ENCODE data around the gene KLHL17.

The KLHL17 gene

GRCh38 chr1:950268-950667, 10.1 kb upstream of the KLHL17 start:
- peaks cover 39% of the 10 kb centered on the region for H3K36me3 ChIP-seq (replicated peaks; ENCODE audit: low read depth, low read length)
- no peak overlapping the region for H3K4me2 ChIP-seq (ENCODE audit: low read length)
- H3K4me1 ChIP-seq (ENCODE audit: low read length): no peaks in the 10 kb centered on the region
- H4K20me1 ChIP-seq (ENCODE audit: insufficient read depth, low read length): peaks cover 25% of the 10 kb centered on the region
- TF ChIP-seq CTCF (IDR thresholded peaks at IDR 0.05; ENCODE audit: low read depth, low read length): no peak
- TF ChIP-seq EZH2phosphoT487 (IDR thresholded peaks at IDR 0.05; ENCODE audit: low read depth): no peak
- no peak overlapping the region for H3K9ac ChIP-seq (ENCODE audit: low read length)
- H2AFZ ChIP-seq (ENCODE audit: low read depth, low read length): no peak overlapping the region
- no peaks in the 10 kb centered on the region for H3K79me2 ChIP-seq (ENCODE audit: low read length)
- no peaks in the 10 kb centered on the region for H3K27me3 ChIP-seq (ENCODE audit: low read depth, low read length)
- H3K9me3 ChIP-seq (ENCODE audit: insufficient read depth, low read length): no peaks in the 10 kb centered on the region
- no peak overlapping the region for H3K27ac ChIP-seq (ENCODE audit: low read length)
- no peak overlapping the region for H3K4me3 ChIP-seq (ENCODE audit: low read length)

- H3K27me3 ChIP-seq (ENCODE audit: low read depth, low read length): no peaks in the 10 kb centered on the region
- H3K4me2 ChIP-seq (ENCODE audit: low read length): no peak overlapping the region
- no peak overlapping the region for H3K9ac ChIP-seq (ENCODE audit: low read length)
- no peaks in the 10 kb centered on the region for H3K4me1 ChIP-seq (ENCODE audit: low read length)
- no peak overlapping the region for H2AFZ ChIP-seq (ENCODE audit: low read depth, low read length)
- H3K79me2 ChIP-seq (ENCODE audit: low read length): no peaks in the 10 kb centered on the region
- no peak overlapping the region for H3K27ac ChIP-seq (ENCODE audit: low read length)
- H3K4me3 ChIP-seq (ENCODE audit: low read length): no peak overlapping the region
- H4K20me1 ChIP-seq (ENCODE audit: insufficient read depth, low read length): peaks cover 25% of the 10 kb centered on the region
- H3K9me3 ChIP-seq (ENCODE audit: insufficient read depth, low read length): no peaks in the 10 kb centered on the region
- H3K36me3 ChIP-seq (replicated peaks; ENCODE audit: low read depth, low read length): peaks cover 44% of the 10 kb centered on the region
- TF ChIP-seq EZH2phosphoT487 (IDR thresholded peaks at IDR 0.05; ENCODE audit: low read depth) (no peak), CTCF (IDR thresholded peaks at IDR 0.05; ENCODE audit: low read depth, low read length) (no peak)
These were observed 9.5 kb upstream of the KLHL17 start for GRCh38 chr1:950881-951280.

GRCh38 chr1:951364-951763, 9.0 kb upstream of the KLHL17 start:
- Histone ChIP-seq H3K9me3 (ENCODE audit: insufficient read depth, low read length) (no peaks in the 10 kb centered on the region), H3K4me2 (ENCODE audit: low read length) (no peak overlapping the region), H3K36me3 (replicated peaks; ENCODE audit: low read depth, low read length) (peaks cover 47% of the 10 kb centered on the region), H3K79me2 (ENCODE audit: low read length) (no peaks in the 10 kb centered on the region), H2AFZ (ENCODE audit: low read depth, low read length) (no peak overlapping the region), H3K27ac (ENCODE audit: low read length) (no peak overlapping the region), H4K20me1 (ENCODE audit: insufficient read depth, low read length) (peaks cover 25% of the 10 kb centered on the region), H3K4me1 (ENCODE audit: low read length) (no peaks in the 10 kb centered on the region), H3K9ac (ENCODE audit: low read length) (no peak overlapping the region), H3K27me3 (ENCODE audit: low read depth, low read length) (no peaks in the 10 kb centered on the region), H3K4me3 (ENCODE audit: low read length) (no peak overlapping the region)
- peak; percentile 25 for TF ChIP-seq CTCF (IDR thresholded peaks at IDR 0.05; ENCODE audit: low read depth, low read length)
- TF ChIP-seq EZH2phosphoT487 (IDR thresholded peaks at IDR 0.05; ENCODE audit: low read depth): no peak

GRCh38 chr1:952201-952600, 8.2 kb upstream of the KLHL17 start:
- peaks cover 6% of the 10 kb centered on the region for H3K79me2 ChIP-seq (ENCODE audit: low read length)
- H3K27me3 ChIP-seq (ENCODE audit: low read depth, low read length): no peaks in the 10 kb centered on the region
- no peak overlapping the region for H3K27ac ChIP-seq (ENCODE audit: low read length)
- no peak overlapping the region for H3K9ac ChIP-seq (ENCODE audit: low read length)
- H3K4me2 ChIP-seq (ENCODE audit: low read length): no peak overlapping the region
- peaks cover 23% of the 10 kb centered on the region for H4K20me1 ChIP-seq (ENCODE audit: insufficient read depth, low read length)
- no peak overlapping the region for H3K4me3 ChIP-seq (ENCODE audit: low read length)
- peaks cover 52% of the 10 kb centered on the region for H3K36me3 ChIP-seq (replicated peaks; ENCODE audit: low read depth, low read length)
- no peaks in the 10 kb centered on the region for H3K4me1 ChIP-seq (ENCODE audit: low read length)
- no peak overlapping the region for H2AFZ ChIP-seq (ENCODE audit: low read depth, low read length)
- no peaks in the 10 kb centered on the region for H3K9me3 ChIP-seq (ENCODE audit: insufficient read depth, low read length)
- TF ChIP-seq CTCF (IDR thresholded peaks at IDR 0.05; ENCODE audit: low read depth, low read length): no peak
- no peak for TF ChIP-seq EZH2phosphoT487 (IDR thresholded peaks at IDR 0.05; ENCODE audit: low read depth)

Data from OCI-LY3 (cell line).